NK-92 (cell line): ENCODE measurements around the gene ATP1A3.
"Not testable (repeated sequence)": the region's sequence is repeated elsewhere in the genome, so short reads cannot be mapped to it uniquely, and the experiment has no call there.

Experiments used
- DNase-seq: peaks from one replicate; lab custom pipeline; 2025; ENCODE audit not compliant: unreplicated experiment; lab: John Stamatoyannopoulos, UW

Gene ATP1A3

DNA sequence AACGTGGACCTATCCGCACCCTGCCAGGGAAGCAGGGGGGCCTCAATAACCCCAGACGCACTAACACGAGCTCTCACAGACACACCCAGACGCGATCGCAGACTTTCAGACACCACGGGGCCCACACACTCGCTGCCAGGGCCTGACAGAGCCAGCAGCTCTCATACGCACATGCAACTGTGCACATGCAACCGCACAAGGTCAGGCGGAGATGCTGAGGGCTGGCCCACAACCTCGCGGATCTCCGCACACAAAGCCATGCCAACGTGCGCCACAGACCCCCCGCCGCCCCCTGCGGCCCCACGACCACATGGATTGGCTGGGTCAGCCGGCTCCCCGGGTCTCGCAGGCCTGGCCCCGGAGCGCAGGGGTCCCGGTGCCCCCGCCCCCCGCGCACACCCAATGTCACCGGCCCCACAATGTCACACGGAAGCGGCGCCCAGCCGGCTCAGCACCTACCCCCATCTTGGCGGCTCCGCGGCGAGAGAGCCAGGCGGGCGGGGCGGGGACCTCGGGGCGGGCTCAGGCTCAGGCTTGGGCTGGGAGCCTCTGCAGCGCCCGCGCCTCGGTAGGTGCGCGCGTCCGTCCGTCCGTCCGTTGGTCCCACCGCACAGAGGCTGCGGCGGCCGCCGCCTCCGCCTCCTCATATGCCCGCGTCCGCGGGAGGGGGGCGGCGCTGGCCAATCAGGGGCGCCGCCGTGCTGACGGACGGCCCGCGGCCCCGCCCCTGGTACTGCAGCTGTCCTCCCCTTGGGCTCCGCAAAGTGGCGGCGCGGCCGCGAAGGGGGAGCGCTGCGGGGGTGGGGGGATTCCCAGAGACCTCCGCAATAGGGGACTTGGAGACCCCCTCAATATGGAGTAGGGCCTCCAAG is at the start of gene ATP1A3:
TSS of gene ATP1A3 (minus strand) at position 619 of the 872 bp plus-strand sequence. CDS start at position 465, 154 bp downstream.
- DNase-seq: no peak

DNA sequence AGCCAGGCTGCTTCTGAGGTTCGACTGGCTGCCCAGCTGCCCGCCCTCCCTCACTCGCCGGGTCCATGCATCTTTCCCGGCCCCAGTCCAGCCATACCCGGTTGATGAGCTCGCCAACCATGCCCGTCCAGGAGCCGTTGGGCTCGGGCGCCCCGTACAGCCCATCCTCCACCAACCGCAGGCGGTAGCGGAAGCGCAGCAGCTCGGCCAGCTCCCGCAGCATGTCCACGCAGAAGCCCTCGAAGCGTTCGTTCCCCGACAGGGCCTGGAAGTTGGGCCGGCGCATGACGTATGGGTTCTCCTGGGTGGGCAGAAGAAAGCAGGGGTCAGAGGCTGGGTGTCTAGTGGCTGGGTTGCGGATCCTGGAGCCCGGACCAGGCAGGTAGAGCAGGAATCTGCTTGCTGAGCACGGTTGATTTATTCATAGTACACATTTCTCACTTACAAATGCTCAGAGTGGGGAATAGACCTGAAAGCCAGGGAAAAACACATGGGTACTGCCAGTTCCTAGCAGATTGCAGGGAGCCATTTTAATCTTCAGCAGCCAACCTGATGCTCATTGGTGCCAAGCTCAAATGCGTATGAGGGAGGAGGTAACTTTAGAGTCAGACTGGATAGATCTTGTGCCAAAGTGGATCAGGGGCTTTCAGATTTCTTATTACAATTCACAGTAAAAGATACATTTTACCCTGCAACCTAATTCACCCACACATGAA is 48.6 kb upstream of the ATP1A3 start:
- DNase-seq: no peak

DNA sequence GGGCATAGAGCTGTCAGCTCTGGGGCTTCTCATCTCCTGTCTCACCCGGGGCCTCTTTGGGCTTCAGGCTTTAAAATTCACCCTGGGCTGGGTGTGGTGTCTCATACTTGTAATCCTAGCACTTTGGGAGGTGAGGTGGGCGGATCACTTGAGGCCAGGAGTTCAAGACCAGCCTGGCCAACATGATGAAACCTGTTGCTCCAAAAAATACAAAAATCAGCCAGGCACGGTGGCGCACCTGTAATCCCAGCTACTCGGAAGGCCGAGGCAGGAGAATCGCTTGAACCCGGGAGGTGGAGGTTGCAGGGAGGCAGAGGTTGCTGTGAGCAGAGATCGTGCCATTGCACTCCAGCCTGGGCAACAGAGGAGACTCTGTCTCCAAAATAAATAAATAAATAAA is 46.5 kb upstream of the ATP1A3 start:
- DNase-seq: not testable (repeated sequence)

DNA sequence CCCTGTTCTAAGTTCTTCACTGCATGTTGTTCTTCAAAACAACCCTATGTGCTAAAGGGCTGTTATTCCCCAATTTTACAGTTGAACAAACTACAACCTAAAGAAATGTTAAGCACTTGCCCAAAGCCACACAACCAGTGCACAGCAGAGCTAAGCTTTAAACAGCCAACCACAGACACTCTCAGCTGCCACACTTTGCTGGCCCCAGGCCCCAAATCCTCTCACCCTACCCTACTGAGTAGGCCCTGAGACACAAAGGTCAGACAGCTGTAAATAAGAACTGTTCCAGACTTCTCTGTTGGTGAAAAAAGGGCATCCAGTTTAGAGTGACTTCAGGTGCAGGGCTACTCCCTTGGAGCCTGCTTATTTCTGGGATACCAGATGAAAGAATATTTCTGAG is 46.0 kb upstream of the ATP1A3 start:
- no peak for DNase-seq

DNA sequence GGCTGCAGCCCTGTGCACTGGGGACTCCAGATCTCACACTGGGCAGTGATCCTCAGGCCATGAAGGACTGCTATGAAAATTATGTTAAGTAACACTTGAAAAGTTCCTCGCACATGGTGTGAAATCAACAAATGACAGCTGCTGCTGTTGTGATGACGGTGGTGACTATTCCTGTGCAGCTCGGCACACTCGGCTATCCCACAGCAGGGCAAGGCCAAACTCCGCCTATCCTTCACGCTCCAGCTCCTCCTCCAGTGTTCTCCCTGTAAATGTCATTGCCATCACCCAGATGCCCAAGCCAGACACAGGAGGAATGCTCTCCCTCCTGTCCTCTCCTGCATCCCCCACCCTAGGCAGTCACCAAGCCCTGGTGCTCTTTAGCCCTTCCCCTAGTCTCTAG is 44.6 kb upstream of the ATP1A3 start:
- no peak for DNase-seq

DNA sequence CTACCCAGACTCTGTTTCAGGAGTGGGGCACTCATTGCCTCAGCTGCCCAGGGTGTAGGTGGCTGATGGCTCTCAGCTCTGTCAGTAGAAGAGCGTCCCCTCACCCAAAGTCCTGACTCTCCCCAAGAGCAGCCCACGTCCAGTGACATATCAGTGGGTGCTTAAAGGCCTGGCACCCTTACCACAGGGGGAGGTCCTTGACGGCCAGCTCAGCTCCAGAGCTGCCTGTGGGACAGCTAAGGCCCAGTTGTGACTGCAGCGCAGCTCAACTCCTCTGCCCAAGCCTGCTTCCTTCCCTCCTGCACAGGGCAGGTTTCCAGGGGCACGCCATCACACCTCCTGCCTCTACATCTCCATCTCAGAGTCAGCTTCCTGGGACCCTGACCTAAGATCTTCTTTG is 43.6 kb upstream of the ATP1A3 start:
- no peak for DNase-seq

DNA sequence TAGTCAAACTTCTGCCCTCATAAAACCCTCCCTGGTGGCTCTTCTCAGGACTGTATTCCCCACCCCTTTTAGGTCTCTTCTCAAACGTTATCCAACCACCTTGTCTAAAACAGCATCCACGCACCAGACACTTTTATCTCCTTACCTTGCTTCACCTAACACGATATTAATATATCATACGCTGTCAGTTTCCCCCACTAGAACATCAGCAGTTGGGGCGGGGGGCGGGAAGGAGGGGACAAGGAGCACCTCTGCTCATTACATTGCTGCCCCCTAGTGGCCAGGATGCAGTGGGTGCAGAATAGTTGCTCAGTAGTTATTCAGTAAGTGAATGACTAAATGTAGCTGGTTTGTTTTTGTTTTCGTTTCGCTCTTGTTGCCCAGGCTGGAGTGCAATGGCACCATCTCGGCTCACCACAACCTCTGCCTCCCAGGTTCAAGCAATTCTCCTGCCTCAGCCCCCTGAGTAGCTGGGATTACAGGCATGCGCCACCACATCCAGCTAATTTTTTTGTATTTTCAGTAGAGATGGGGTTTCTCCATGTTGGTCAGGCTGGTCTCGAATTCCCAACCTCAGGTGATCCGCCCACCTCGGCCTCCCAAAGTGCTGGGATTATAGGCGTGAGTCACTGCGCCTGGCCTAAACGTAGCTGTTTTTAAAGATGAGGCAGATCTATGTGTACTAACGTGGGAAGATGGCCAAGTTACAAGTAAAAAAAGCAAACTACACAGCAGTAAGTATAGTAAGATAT is 40.8 kb upstream of the ATP1A3 start:
- DNase-seq: not testable (repeated sequence)

DNA sequence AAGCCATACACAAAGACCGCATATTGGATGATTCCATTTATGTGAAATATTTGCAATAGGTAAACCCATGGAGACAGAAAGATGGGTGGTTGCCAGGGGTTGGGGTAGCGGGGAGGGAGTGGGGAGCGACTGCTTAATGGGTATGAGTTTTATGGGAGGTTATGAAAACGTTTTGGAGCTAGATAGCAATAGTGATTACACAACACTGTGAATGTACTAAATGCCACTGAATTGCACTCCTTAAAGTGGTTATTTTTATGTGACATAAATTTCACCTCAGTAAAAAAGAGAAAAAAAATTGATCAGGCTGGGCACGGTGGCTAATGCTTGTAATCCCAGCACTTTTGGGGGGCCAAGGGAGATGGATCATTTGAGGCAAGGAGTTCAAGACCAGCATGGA is 39.4 kb upstream of the ATP1A3 start:
- no peak for DNase-seq

- DNase-seq: no peak
These were observed 38.4 kb upstream of the ATP1A3 start for GRCh38 chr19:42032431-42032830.

DNA sequence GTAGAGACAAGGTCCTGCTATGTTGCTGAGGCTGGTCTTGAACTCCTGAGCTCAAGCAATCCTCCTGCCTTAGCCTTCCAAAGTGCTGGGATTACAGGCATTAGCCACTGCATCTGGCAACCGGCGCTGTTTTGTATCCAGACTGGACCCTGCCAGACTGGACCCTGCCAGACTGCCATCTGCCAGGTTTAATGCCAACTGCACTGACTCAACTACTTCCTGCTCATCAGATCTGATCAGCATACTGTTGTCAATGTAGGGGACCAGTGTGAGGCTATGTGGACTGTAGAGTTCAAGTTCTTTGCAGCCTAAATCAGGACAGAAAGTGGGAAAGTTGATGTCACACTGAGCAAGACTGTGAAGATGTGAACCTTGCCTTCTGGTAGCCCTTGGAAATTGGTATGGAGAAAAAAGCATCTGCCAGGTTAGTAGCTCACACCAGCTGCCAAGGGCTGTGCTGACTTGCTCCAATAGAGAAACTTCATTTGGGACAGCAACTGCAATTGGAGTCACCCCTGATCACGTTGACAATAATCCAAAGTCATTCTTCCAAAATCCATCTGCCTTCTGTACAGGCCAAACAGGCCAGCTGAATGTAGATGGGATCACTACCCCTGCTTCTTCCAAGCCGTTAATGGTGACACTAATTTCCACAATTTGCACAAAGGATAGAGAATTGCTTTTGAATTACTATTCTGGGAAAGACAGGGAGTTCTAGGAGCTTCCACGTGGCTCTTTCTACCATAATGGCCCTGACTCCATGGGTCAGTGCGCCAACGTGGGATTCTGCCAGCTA is 36.8 kb upstream of the ATP1A3 start:
- DNase-seq: no peak

- no peak for DNase-seq
These were observed 34.5 kb upstream of the ATP1A3 start for GRCh38 chr19:42028304-42029216.

- no peak for DNase-seq
These were observed 30.6 kb upstream of the ATP1A3 start for GRCh38 chr19:42024622-42025111.

DNA sequence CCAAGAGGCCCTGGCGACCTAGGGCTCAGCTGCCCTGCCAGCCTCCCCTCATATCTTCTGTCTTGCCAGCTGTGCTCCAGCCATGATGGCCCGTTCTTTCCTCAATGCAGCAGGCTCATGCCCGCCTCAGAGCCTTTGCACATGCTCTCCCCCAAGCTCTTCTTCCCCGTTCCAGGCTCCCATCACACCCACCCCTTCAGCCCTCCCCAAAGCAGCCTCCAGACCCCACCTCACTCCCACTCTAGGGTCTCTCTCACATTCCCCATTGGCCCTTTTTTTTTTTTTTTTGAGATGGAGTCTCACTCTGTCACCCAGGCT is 29.9 kb upstream of the ATP1A3 start:
- DNase-seq: no peak

DNA sequence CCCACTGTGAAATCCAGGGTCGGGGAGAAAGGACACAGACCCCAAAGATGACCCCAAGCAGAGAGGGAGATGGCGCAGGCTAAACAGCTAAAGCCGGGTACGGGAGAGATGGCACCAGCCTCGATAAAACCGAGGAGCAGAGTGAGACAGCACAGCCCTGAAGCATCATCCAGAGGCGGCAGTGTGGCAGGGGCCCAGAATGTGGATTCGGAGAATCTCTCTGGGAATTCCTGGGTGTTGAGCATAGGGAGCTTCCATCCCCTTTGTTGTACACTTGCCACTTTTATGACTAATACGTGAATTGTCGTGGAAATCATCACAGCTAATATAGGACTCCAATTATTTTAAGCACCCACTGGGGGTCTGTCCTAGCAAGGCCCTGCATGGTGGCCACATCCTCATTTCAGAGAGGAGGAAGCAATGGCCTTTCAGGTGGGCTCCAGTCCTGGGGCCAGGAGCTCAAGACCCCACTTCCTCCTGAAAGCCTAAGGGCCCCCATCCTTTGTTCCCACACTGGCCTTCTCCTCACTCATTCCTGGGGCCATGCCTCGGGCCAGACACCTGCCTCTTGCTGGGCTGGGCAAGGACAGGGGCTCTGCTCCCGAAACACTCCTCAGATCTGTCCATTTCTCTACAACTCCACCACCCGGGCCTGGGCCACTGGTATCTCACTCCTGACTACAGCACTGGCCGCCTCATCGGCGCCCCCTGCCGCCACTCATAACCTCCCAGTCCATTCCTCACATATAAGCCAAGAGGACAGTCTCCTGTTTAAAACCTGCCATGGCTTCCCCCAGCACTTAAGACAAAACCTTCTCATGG is 29.3 kb upstream of the ATP1A3 start:
- DNase-seq: no peak

- no peak for DNase-seq
These were observed 28.6 kb upstream of the ATP1A3 start for GRCh38 chr19:42022616-42023015.

- no peak for DNase-seq
These were observed 27.2 kb upstream of the ATP1A3 start for GRCh38 chr19:42021185-42021584.

GRCh38 chr19:42018503-42019193 is 24.6 kb upstream of the ATP1A3 start:
- DNase-seq: no peak

GRCh38 chr19:42017040-42017439 is 23.0 kb upstream of the ATP1A3 start:
- DNase-seq: no peak
